Endothelial cell of umbilical vein (primary cell): ENCODE data around the gene EHMT1. TPM values are rescaled to one million over a fixed set of nuclear protein-coding genes. Genes with fewer than 3 reads are reported as not detected.

Experiments
- BruUV-seq: library from RNA; stranded (reverse); fragments of 400-500 nt; replicated peaks from 2 replicates; lab custom pipeline; 2021; lab: Mats Ljungman, UMichigan
- CTCF ChIA-PET: fragments of 300-600, 350-600 bp; sonication (Branson Sonifier 250); formaldehyde crosslinking; loops from one replicate; lab custom pipeline; 2021; ENCODE audit warnings: antibody characterized with exemption, inconsistent platforms; lab: Charles Lee
- POLR2A ChIA-PET: fragments of 300-600, 350-600 bp; sonication (Branson Sonifier 250); formaldehyde crosslinking; loops from one replicate; lab custom pipeline; 2021; ENCODE audit warnings: antibody characterized with exemption, inconsistent platforms; lab: Charles Lee
- DNase-seq: peaks from one replicate; pipeline ENCODE4 v3.0.0-alpha.2; 2011; ENCODE audit warnings: low read depth, low spot score
- FAIRE-seq: peaks from 2 replicates; lab custom pipeline; 2011; peaks lifted over from hg19 to GRCh38; lab: Jason Lieb, UNC
- H2AFZ ChIP-seq: 2 replicates; pipeline ENCODE4 v1.6.0; 2012; ENCODE audit warnings: low read depth, low read length, control low read depth, inconsistent platforms
- H3K27ac ChIP-seq: 2 replicates; pipeline ENCODE4 v1.5.1; 2011; ENCODE audit warnings: low read depth, mild to moderate bottlenecking, control low read depth, low read length, moderate library complexity; ENCODE audit not compliant: insufficient read depth
- H3K27me3 ChIP-seq, 2 experiments: 2 replicates each; pipeline versions ENCODE4 v1.6.0 to v1.6.1; 2011; ENCODE audit warnings: low read length in 2 of 2, mixed read lengths in 1 of 2; ENCODE audit not compliant: control insufficient read depth in 2 of 2, insufficient read depth in 2 of 2
- H3K36me3 ChIP-seq, 2 experiments: 2 replicates in 1 of 2; 3 replicates in 1 of 2; pipeline ENCODE4 v1.5.1; 2011; ENCODE audit warnings: low read length in 2 of 2, mild to moderate bottlenecking in 1 of 2, moderate library complexity in 1 of 2; ENCODE audit not compliant: control insufficient read depth in 2 of 2, insufficient read depth in 2 of 2; ENCODE audit errors: extremely low read depth in 1 of 2
- H3K4me1 ChIP-seq: 3 replicates; pipeline ENCODE4 v1.5.1; 2011; ENCODE audit warnings: mild to moderate bottlenecking, low read length; ENCODE audit not compliant: control insufficient read depth, insufficient read depth; ENCODE audit errors: extremely low read depth
- H3K4me2 ChIP-seq: 2 replicates; pipeline ENCODE4 v1.6.1; 2011; ENCODE audit warnings: low read length, control low read depth, mixed read lengths; ENCODE audit not compliant: insufficient read depth
- H3K4me3 ChIP-seq, 3 experiments: fragments of 200-600 bp in 1 of 3; sonication (generic), shearing (Covaris generic) in 1 of 3; replicated peaks in 1 of 3; 2 replicates each; pipeline ENCODE4 v1.5.1; 2011 to 2016; ENCODE audit warnings: control low read depth in 3 of 3, low read length in 3 of 3, mild to moderate bottlenecking in 2 of 3, inconsistent platforms in 1 of 3, low read depth in 1 of 3, moderate library complexity in 1 of 3; ENCODE audit not compliant: insufficient read depth in 1 of 3
- H3K79me2 ChIP-seq: 2 replicates; pipeline ENCODE4 v1.6.0; 2012; ENCODE audit warnings: low read length, inconsistent platforms; ENCODE audit not compliant: control insufficient read depth, insufficient read depth
- H3K9ac ChIP-seq: replicated peaks from 2 replicates; pipeline ENCODE3; 2011; ENCODE audit warnings: low read length, control low read depth; ENCODE audit not compliant: insufficient read depth; ENCODE audit errors: extremely low read depth
- H3K9me1 ChIP-seq: replicated peaks from 3 replicates; pipeline ENCODE4 v1.6.0; 2011; ENCODE audit warnings: mild to moderate bottlenecking, low read length; ENCODE audit not compliant: control insufficient read depth, insufficient read depth; ENCODE audit errors: extremely low read depth
- H3K9me3 ChIP-seq: replicated peaks from 2 replicates; pipeline ENCODE4 v1.5.1; 2012; ENCODE audit warnings: low read length, inconsistent platforms; ENCODE audit not compliant: control insufficient read depth, insufficient read depth
- H4K20me1 ChIP-seq: replicated peaks from 2 replicates; pipeline ENCODE3; 2011; ENCODE audit warnings: mild to moderate bottlenecking, low read length; ENCODE audit not compliant: control insufficient read depth, insufficient read depth; ENCODE audit errors: extremely low read depth
- CTCF ChIP-seq, 2 donors: IDR thresholded peaks; 1 replicate in 1 of 2; 2 replicates in 1 of 2; pipeline ENCODE4 v1.5.1; 2011; ENCODE audit warnings: low read length in 2 of 2, mild to moderate bottlenecking in 2 of 2, moderate library complexity in 2 of 2, control low read depth in 1 of 2, inconsistent platforms in 1 of 2, low read depth in 1 of 2; ENCODE audit not compliant: insufficient read depth in 1 of 2; ENCODE audit errors: extremely low read depth in 1 of 2
- EZH2 ChIP-seq: IDR thresholded peaks from 2 replicates; pipeline ENCODE4 v1.6.1; 2012; ENCODE audit warnings: borderline replicate concordance, low read depth, mild to moderate bottlenecking, moderate library complexity, low read length, inconsistent platforms; ENCODE audit not compliant: severe bottlenecking
- FOS ChIP-seq: IDR thresholded peaks from 2 replicates; pipeline ENCODE4 v1.6.1; 2011; ENCODE audit warnings: mild to moderate bottlenecking, low read length, moderate library complexity, borderline replicate concordance; ENCODE audit not compliant: insufficient read depth
- GATA2 ChIP-seq: IDR thresholded peaks from 2 replicates; pipeline ENCODE4 v1.7.0; 2011; ENCODE audit warnings: low read depth, mild to moderate bottlenecking, moderate library complexity, mixed read lengths, low read length; ENCODE audit not compliant: insufficient read length, insufficient read depth
- JUN ChIP-seq: IDR thresholded peaks from 2 replicates; pipeline ENCODE4 v1.6.1; 2011; ENCODE audit warnings: borderline replicate concordance, low read depth; ENCODE audit not compliant: insufficient read length, insufficient read depth
- MAX ChIP-seq: IDR thresholded peaks from 2 replicates; pipeline ENCODE4 v1.6.1; 2011; ENCODE audit not compliant: insufficient read depth, insufficient read length
- MYC ChIP-seq: IDR thresholded peaks from one replicate; pipeline ENCODE4 v1.6.1; 2011; ENCODE audit warnings: mild to moderate bottlenecking, low read depth, low read length
- POLR2A ChIP-seq: IDR thresholded peaks from 2 replicates; pipeline ENCODE4 v1.6.1; 2012; ENCODE audit warnings: low read depth, mild to moderate bottlenecking, control low read depth, low read length
- POLR2AphosphoS5 ChIP-seq: IDR thresholded peaks from 2 replicates; pipeline ENCODE4 v1.6.1; 2012; ENCODE audit warnings: low read depth, mild to moderate bottlenecking, control low read depth, low read length, moderate library complexity; ENCODE audit not compliant: insufficient read depth
- dilution Hi-C: fragments of 300-500 bp; cut with MboI; formaldehyde crosslinking; loops from one replicate; pipeline ENCODE4 v1.15.0; 2019; ENCODE audit warnings: low sequenced_read_pairs; ENCODE audit not compliant: extremely low pct_ligation_motif_present
- intact Hi-C: fragments of 100-400 bp; cut with micrococcal nuclease; formaldehyde crosslinking; loops from one replicate; pipeline ENCODE4 v1.10.0; 2022
- polyA plus RNA-seq, 4 experiments: library from polyadenylated mRNA; depleted of rRNA in 3 of 4; stranded (reverse) in 3 of 4; unstranded in 1 of 4; fragments of >200 nt; gene quantifications; 2 replicates each; pipeline versions ENCODE4 v1.2.1 to v1.2.3, GENCODE V29; 2011 to 2012; ENCODE audit warnings: missing spikeins in 1 of 4
- total RNA-seq: library from RNA; stranded (reverse); gene quantifications from 2 replicates; pipeline ENCODE4 v1.2.3, GENCODE V29; 2021

EHMT1 gene
- total and polyA plus RNA-seq, 2 donors (not counting 3 experiments of a cell fraction or from before 2014, with no cell fraction given) = 48.2 to 104 TPM

GRCh38 chr9:137793196-137793841 lies 174.5 kb downstream of the EHMT1 start:
- Histone ChIP-seq H3K36me3 (peaks cover 9 to 27% of the 10 kb centered on the region in 2 experiments), H3K79me2 (no peaks in the 10 kb centered on the region), H3K4me1 (no peaks in the 10 kb centered on the region), H3K9me1 (no peaks in the 10 kb centered on the region), H3K9ac (no peak overlapping the region), H3K4me3 (no peak overlapping the region), H3K4me2 (no peak overlapping the region), H2AFZ (no peak overlapping the region), H3K27ac (no peak overlapping the region), H4K20me1 (no peaks in the 10 kb centered on the region), H3K9me3 (no peaks in the 10 kb centered on the region), H3K27me3 (no peaks in the 10 kb centered on the region)
- DNase-seq = no peak
- dilution Hi-C loops (no loop called here), intact Hi-C loops (no loop called here)
- no peak for TF ChIP-seq MYC
- TF ChIP-seq EZH2 = no peak
- TF ChIP-seq POLR2A = no peak
- no peak for TF ChIP-seq POLR2AphosphoS5
- TF ChIP-seq MAX = no peak
- TF ChIP-seq FOS = no peak
- TF ChIP-seq CTCF (IDR thresholded peaks at IDR 0.05; ENCODE audit: extremely low read depth in 1 of 2, insufficient read depth in 1 of 2, low read depth in 1 of 2, low read length in 2 of 2) = no peak
- no peak for TF ChIP-seq JUN
- no peak for TF ChIP-seq GATA2
- FAIRE-seq = no peak
- BruUV-seq = no TSS peak
- CTCF ChIA-PET = no interaction called here
- POLR2A ChIA-PET = no interaction called here
